Kidney (tissue), 14 donors: ENCODE results near the gene FAM200C. TPM values are rescaled to one million over a fixed set of nuclear protein-coding genes. Genes with fewer than 3 reads are reported as not detected.

Experiments used
- DNase-seq, 5 donors: peaks; one replicate each; pipeline ENCODE4 v3.0.0-alpha.2; 2013 to 2020
- FAIRE-seq: peaks from 2 replicates; lab custom pipeline; 2012; peaks lifted over from hg19 to GRCh38; lab: Jason Lieb, UNC
- H3K27ac ChIP-seq, 2 donors: one replicate each; pipeline ENCODE4 v1.7.0; 2013; ENCODE audit warnings: low read depth in 2 of 2, low read length in 2 of 2, inconsistent platforms in 1 of 2
- H3K27me3 ChIP-seq: one replicate; pipeline ENCODE4 v1.7.1; 2013; ENCODE audit warnings: low read length, inconsistent platforms; ENCODE audit not compliant: control insufficient read depth, insufficient read depth
- H3K36me3 ChIP-seq, 3 donors: one replicate each; pipeline versions ENCODE4 v1.7.0 to v1.7.1; 2013; ENCODE audit warnings: low read length in 3 of 3, control low read depth in 1 of 3, inconsistent platforms in 1 of 3; ENCODE audit not compliant: insufficient read depth in 3 of 3, control insufficient read depth in 2 of 3
- H3K4me1 ChIP-seq, 3 donors: one replicate each; pipeline versions ENCODE4 v1.7.0 to v1.7.1; 2013; ENCODE audit warnings: low read length in 3 of 3, inconsistent platforms in 1 of 3, low read depth in 1 of 3; ENCODE audit not compliant: control insufficient read depth in 2 of 3, insufficient read depth in 2 of 3
- H3K4me3 ChIP-seq, 3 donors: one replicate each; pipeline versions ENCODE4 v1.7.0 to v1.8.1; 2013; ENCODE audit warnings: low read length in 3 of 3, control low read depth in 1 of 3, inconsistent platforms in 1 of 3
- H3K9ac ChIP-seq, 3 donors: one replicate each; pipeline versions ENCODE4 v1.7.0 to v1.7.1; 2013; ENCODE audit warnings: low read length in 3 of 3, control low read depth in 1 of 3, inconsistent platforms in 1 of 3
- H3K9me3 ChIP-seq, 3 donors: one replicate each; pipeline versions ENCODE4 v1.7.0 to v1.7.1; 2013; ENCODE audit warnings: low read length in 3 of 3, control low read depth in 1 of 3, inconsistent platforms in 1 of 3; ENCODE audit not compliant: control insufficient read depth in 2 of 3, insufficient read depth in 1 of 3
- CTCF ChIP-seq: IDR thresholded peaks from 3 replicates; pipeline ENCODE4 v1.5.1; 2012; ENCODE audit warnings: mild to moderate bottlenecking, moderate library complexity, borderline replicate concordance; ENCODE audit not compliant: insufficient read depth; ENCODE audit errors: extremely low read depth
- intact Hi-C: fragments of 100-400 bp; cut with DNase I; formaldehyde crosslinking; loops from one replicate; pipeline ENCODE4 v1.11.1; 2022
- polyA plus RNA-seq: library from polyadenylated mRNA; stranded (reverse); fragments of 350-450 nt; fragmentation: Illumina TruSeq; extraction: RNeasy Lipid Tissue Mini Kit (QIAGEN cat#74804); gene quantifications from one replicate; pipeline ENCODE4 v1.2.3, GENCODE V29; 2014; ENCODE audit warnings: low read depth, low replicate concordance; ENCODE audit not compliant: insufficient read depth
- total RNA-seq: library from RNA; stranded (reverse); fragmentation: NEBNext Ultra II Directional; extraction: Animal tissue kit (Norgen Biotek cat#: 25700); gene quantifications from one replicate; pipeline ENCODE4 v1.2.1, GENCODE V29; 2021
- donor health status: control.
- donor health status: control.
- donor health status: control.
- donor health status: control.
- donor health status: control.
- donor health status: DM: yes; HTN: yes; CAD: no.
- donor health status: Normal renal cell carcinoma (clear cell type).

Gene FAM200C
- total and polyA plus RNA-seq, 2 donors from 2014 or later = 4.8 to 5.3 TPM

- H3K4me1 ChIP-seq = no peaks in the 10 kb centered on the region
- no peak overlapping the region for H3K9ac ChIP-seq
- no peak overlapping the region for H3K27ac ChIP-seq
- no peak for TF ChIP-seq CTCF
- no peak overlapping the region for H3K4me3 ChIP-seq
- intact Hi-C loops = no loop called here
- DNase-seq = no peak
- H3K27me3 ChIP-seq = no peaks in the 10 kb centered on the region
- no peak for FAIRE-seq
- no peaks in the 10 kb centered on the region for H3K9me3 ChIP-seq
- no peaks in the 10 kb centered on the region for H3K36me3 ChIP-seq
These were observed 36.0 kb downstream of the FAM200C start for GRCh38 chr5:160363660-160364395.

- Histone ChIP-seq H3K36me3 (no peaks in the 10 kb centered on the region), H3K9me3 (no peaks in the 10 kb centered on the region), H3K27ac (no peak overlapping the region), H3K9ac (no peak overlapping the region), H3K4me3 (no peak overlapping the region), H3K4me1 (no peaks in the 10 kb centered on the region), H3K27me3 (no peaks in the 10 kb centered on the region)
- FAIRE-seq (no peak), DNase-seq (peak in 1 of 5 donors; percentile 55)
- TF ChIP-seq CTCF = no peak
- intact Hi-C loops = no loop called here
These were observed 36.6 kb downstream of the FAM200C start for GRCh38 chr5:160363211-160363610.

- TF ChIP-seq CTCF = no peak
- DNase-seq = peak in 1 of 5 donors; percentile 9
- H3K4me1 ChIP-seq = peaks cover 0 to 2% (median 0%) of the 10 kb centered on the region in 3 donors
- H3K9ac ChIP-seq = no peak overlapping the region
- intact Hi-C loops = no loop called here
- H3K27me3 ChIP-seq = no peaks in the 10 kb centered on the region
- FAIRE-seq = no peak
- no peak overlapping the region for H3K27ac ChIP-seq
- H3K4me3 ChIP-seq = no peak overlapping the region
- no peaks in the 10 kb centered on the region for H3K9me3 ChIP-seq
- no peaks in the 10 kb centered on the region for H3K36me3 ChIP-seq
These were observed 38.1 kb downstream of the FAM200C start for GRCh38 chr5:160361624-160362228.
